Measurements from ENCODE around the gene PTBP3. TPM values are rescaled to one million over a fixed set of nuclear protein-coding genes. Genes with fewer than 3 reads are reported as not detected.
A peak's percentile ranks its signal among the peaks of the same experiment; 100 is the strongest.
"Not testable (repeated sequence)": the region's sequence is repeated elsewhere in the genome, so short reads cannot be mapped to it uniquely, and the experiment has no call there.

PTBP3 gene
- total RNA-seq, 1 experiment from 2014 or later = 30.6 TPM

GRCh38 chr9:112286926-112287325 lies 46.5 kb downstream of the PTBP3 start:
- in situ Hi-C loops (cut with HindIII; ENCODE audit: low pct_unique_long_range_greater_than_20kb, low sequenced_read_pairs) = no loop called here
- DNase-seq (ENCODE audit: low read depth) = no peak

GRCh38 chr9:112285056-112285455 lies 48.4 kb downstream of the PTBP3 start:
- in situ Hi-C loops (cut with HindIII; ENCODE audit: low pct_unique_long_range_greater_than_20kb, low sequenced_read_pairs) = no loop called here
- DNase-seq (ENCODE audit: low read depth) = no peak

- in situ Hi-C loops (cut with HindIII; ENCODE audit: low pct_unique_long_range_greater_than_20kb, low sequenced_read_pairs) = no loop called here
- DNase-seq (ENCODE audit: low read depth) = no peak
These were observed 49.7 kb downstream of the PTBP3 start for GRCh38 chr9:112283582-112284253.

GRCh38 chr9:112282841-112283240 lies 50.6 kb downstream of the PTBP3 start:
- in situ Hi-C loops (cut with HindIII; ENCODE audit: low pct_unique_long_range_greater_than_20kb, low sequenced_read_pairs); DNase-seq (ENCODE audit: low read depth): not testable (repeated sequence)

- no peak for DNase-seq (ENCODE audit: low read depth)
- in situ Hi-C loops (cut with HindIII; ENCODE audit: low pct_unique_long_range_greater_than_20kb, low sequenced_read_pairs) = no loop called here
These were observed 52.5 kb downstream of the PTBP3 start for GRCh38 chr9:112280904-112281303.

GRCh38 chr9:112279501-112279900 lies 53.9 kb downstream of the PTBP3 start:
- DNase-seq (ENCODE audit: low read depth) = no peak
- in situ Hi-C loops (cut with HindIII; ENCODE audit: low pct_unique_long_range_greater_than_20kb, low sequenced_read_pairs) = no loop called here

GRCh38 chr9:112278152-112278551 lies 55.3 kb downstream of the PTBP3 start:
- in situ Hi-C loops (cut with HindIII; ENCODE audit: low pct_unique_long_range_greater_than_20kb, low sequenced_read_pairs) = no loop called here
- no peak for DNase-seq (ENCODE audit: low read depth)

GRCh38 chr9:112274600-112274999 lies 58.8 kb downstream of the PTBP3 start:
- in situ Hi-C loops (cut with HindIII; ENCODE audit: low pct_unique_long_range_greater_than_20kb, low sequenced_read_pairs) = no loop called here
- DNase-seq (ENCODE audit: low read depth) = no peak

GRCh38 chr9:112273876-112274275 lies 59.5 kb downstream of the PTBP3 start:
- DNase-seq (ENCODE audit: low read depth) = no peak
- in situ Hi-C loops (cut with HindIII; ENCODE audit: low pct_unique_long_range_greater_than_20kb, low sequenced_read_pairs) = no loop called here

GRCh38 chr9:112271466-112272098 lies 61.8 kb downstream of the PTBP3 start:
- in situ Hi-C loops (cut with HindIII; ENCODE audit: low pct_unique_long_range_greater_than_20kb, low sequenced_read_pairs) = no loop called here

GRCh38 chr9:112268413-112268812 lies 65.0 kb downstream of the PTBP3 start:
- in situ Hi-C loops (cut with HindIII; ENCODE audit: low pct_unique_long_range_greater_than_20kb, low sequenced_read_pairs) = no loop called here
- DNase-seq (ENCODE audit: low read depth) = no peak

More at GRCh38 chr9:112271466-112272098, 61.8 kb downstream of the PTBP3 start:
- DNase-seq (ENCODE audit: low read depth) = peak; percentile 29

- in situ Hi-C loops (cut with HindIII; ENCODE audit: low pct_unique_long_range_greater_than_20kb, low sequenced_read_pairs); DNase-seq (ENCODE audit: low read depth): not testable (repeated sequence)
These were observed 66.3 kb downstream of the PTBP3 start for GRCh38 chr9:112267086-112267485.

GRCh38 chr9:112265391-112265790 lies 68.0 kb downstream of the PTBP3 start:
- in situ Hi-C loops (cut with HindIII; ENCODE audit: low pct_unique_long_range_greater_than_20kb, low sequenced_read_pairs) = no loop called here
- no peak for DNase-seq (ENCODE audit: low read depth)

- in situ Hi-C loops (cut with HindIII; ENCODE audit: low pct_unique_long_range_greater_than_20kb, low sequenced_read_pairs) = no loop called here
- no peak for DNase-seq (ENCODE audit: low read depth)
These were observed 70.8 kb downstream of the PTBP3 start for GRCh38 chr9:112262577-112262976.

- DNase-seq (ENCODE audit: low read depth) = no peak
- in situ Hi-C loops (cut with HindIII; ENCODE audit: low pct_unique_long_range_greater_than_20kb, low sequenced_read_pairs) = no loop called here
These were observed 72.3 kb downstream of the PTBP3 start for GRCh38 chr9:112261133-112261532.

- in situ Hi-C loops (cut with HindIII; ENCODE audit: low pct_unique_long_range_greater_than_20kb, low sequenced_read_pairs) = no loop called here
- DNase-seq (ENCODE audit: low read depth) = no peak
These were observed 75.3 kb downstream of the PTBP3 start for GRCh38 chr9:112258106-112258505.

GRCh38 chr9:112252194-112252593 lies 81.2 kb downstream of the PTBP3 start:
- DNase-seq (ENCODE audit: low read depth) = no peak
- in situ Hi-C loops (cut with HindIII; ENCODE audit: low pct_unique_long_range_greater_than_20kb, low sequenced_read_pairs) = no loop called here

- in situ Hi-C loops (cut with HindIII; ENCODE audit: low pct_unique_long_range_greater_than_20kb, low sequenced_read_pairs) = no loop called here
- DNase-seq (ENCODE audit: low read depth) = no peak
These were observed 84.1 kb downstream of the PTBP3 start for GRCh38 chr9:112249277-112249676.

GRCh38 chr9:112248722-112249121 lies 84.7 kb downstream of the PTBP3 start:
- in situ Hi-C loops (cut with HindIII; ENCODE audit: low pct_unique_long_range_greater_than_20kb, low sequenced_read_pairs) = no loop called here
- DNase-seq (ENCODE audit: low read depth) = no peak

- no peak for DNase-seq (ENCODE audit: low read depth)
- in situ Hi-C loops (cut with HindIII; ENCODE audit: low pct_unique_long_range_greater_than_20kb, low sequenced_read_pairs) = no loop called here
These were observed 86.3 kb downstream of the PTBP3 start for GRCh38 chr9:112247090-112247489.
